ENCODE measurements around the gene CBLN1. TPM values are rescaled to one million over a fixed set of nuclear protein-coding genes. Genes with fewer than 3 reads are reported as not detected.

CBLN1 gene
- total and polyA plus RNA-seq, 2 donors (not counting 1 experiment from before 2014, with no cell fraction given) = not detected

GRCh38 chr16:49275050-49275730 is 6.4 kb downstream of the CBLN1 start:
- no peaks in the 10 kb centered on the region for H3K79me2 ChIP-seq (ENCODE audit: control insufficient read depth, insufficient read depth, low read length)
- no peak overlapping the region for H3K4me2 ChIP-seq (ENCODE audit: extremely low read depth, insufficient read depth, low read length)
- no peaks in the 10 kb centered on the region for H3K36me3 ChIP-seq (ENCODE audit: control insufficient read depth, insufficient read depth, low read length)
- no peak for DNase-seq (ENCODE audit: low read depth in 2 of 2)
- peaks cover 37% of the 10 kb centered on the region for H3K27me3 ChIP-seq (ENCODE audit: control insufficient read depth, insufficient read depth, low read length)
- H2AFZ ChIP-seq (ENCODE audit: low read length) = no peak overlapping the region
- H3K4me3 ChIP-seq (replicated peaks in 1 of 4; ENCODE audit: control extremely low read depth in 1 of 4, insufficient read depth in 1 of 4, low read depth in 3 of 4, low read length in 4 of 4) = no peak overlapping the region
- no peaks in the 10 kb centered on the region for H3K4me1 ChIP-seq (ENCODE audit: control insufficient read depth, extremely low read depth, insufficient read depth, low read length)
- no peaks in the 10 kb centered on the region for H4K20me1 ChIP-seq (ENCODE audit: control insufficient read depth, extremely low read depth, insufficient read depth, low read length)
- no peaks in the 10 kb centered on the region for H3K9me3 ChIP-seq (ENCODE audit: control insufficient read depth, insufficient read depth, low read depth, low read length)
- H3K27ac ChIP-seq (ENCODE audit: insufficient read depth, low read length) = no peak overlapping the region
- TF ChIP-seq EZH2 (IDR thresholded peaks at IDR 0.05; ENCODE audit: low read length, missing control alignments) (no peak), CTCF (conservative IDR thresholded peaks at IDR 0.05 in 1 of 2, IDR thresholded peaks at IDR 0.05 in 1 of 2; ENCODE audit: low read depth in 1 of 2, low read length in 2 of 2) (no peak)
- no peak overlapping the region for H3K9ac ChIP-seq (ENCODE audit: insufficient read depth, low read length)

- Histone ChIP-seq H4K20me1 (ENCODE audit: control insufficient read depth, extremely low read depth, insufficient read depth, low read length) (no peaks in the 10 kb centered on the region), H3K27ac (ENCODE audit: insufficient read depth, low read length) (no peak overlapping the region), H3K9me3 (ENCODE audit: control insufficient read depth, insufficient read depth, low read depth, low read length) (no peaks in the 10 kb centered on the region), H3K4me2 (ENCODE audit: extremely low read depth, insufficient read depth, low read length) (no peak overlapping the region), H3K4me1 (ENCODE audit: control insufficient read depth, extremely low read depth, insufficient read depth, low read length) (no peaks in the 10 kb centered on the region), H3K79me2 (ENCODE audit: control insufficient read depth, insufficient read depth, low read length) (no peaks in the 10 kb centered on the region), H3K4me3 (replicated peaks in 1 of 4; ENCODE audit: control extremely low read depth in 1 of 4, insufficient read depth in 1 of 4, low read depth in 3 of 4, low read length in 4 of 4) (no peak overlapping the region), H3K9ac (ENCODE audit: insufficient read depth, low read length) (no peak overlapping the region), H2AFZ (ENCODE audit: low read length) (no peak overlapping the region), H3K27me3 (ENCODE audit: control insufficient read depth, insufficient read depth, low read length) (peaks cover 32% of the 10 kb centered on the region), H3K36me3 (ENCODE audit: control insufficient read depth, insufficient read depth, low read length) (no peaks in the 10 kb centered on the region)
- no peak for TF ChIP-seq CTCF (conservative IDR thresholded peaks at IDR 0.05 in 1 of 2, IDR thresholded peaks at IDR 0.05 in 1 of 2; ENCODE audit: low read depth in 1 of 2, low read length in 2 of 2)
- TF ChIP-seq EZH2 (IDR thresholded peaks at IDR 0.05; ENCODE audit: low read length, missing control alignments) = no peak
- DNase-seq (ENCODE audit: low read depth in 2 of 2) = no peak
Measured at GRCh38 chr16:49274591-49274990, 7.0 kb downstream of the CBLN1 start.

GRCh38 chr16:49273771-49274170 is 7.9 kb downstream of the CBLN1 start:
- no peak overlapping the region for H3K27ac ChIP-seq (ENCODE audit: insufficient read depth, low read length)
- H3K36me3 ChIP-seq (ENCODE audit: control insufficient read depth, insufficient read depth, low read length) = no peaks in the 10 kb centered on the region
- no peaks in the 10 kb centered on the region for H3K79me2 ChIP-seq (ENCODE audit: control insufficient read depth, insufficient read depth, low read length)
- no peak overlapping the region for H2AFZ ChIP-seq (ENCODE audit: low read length)
- H3K9me3 ChIP-seq (ENCODE audit: control insufficient read depth, insufficient read depth, low read depth, low read length) = no peaks in the 10 kb centered on the region
- H3K9ac ChIP-seq (ENCODE audit: insufficient read depth, low read length) = no peak overlapping the region
- no peaks in the 10 kb centered on the region for H3K4me1 ChIP-seq (ENCODE audit: control insufficient read depth, extremely low read depth, insufficient read depth, low read length)
- H3K4me3 ChIP-seq (replicated peaks in 1 of 4; ENCODE audit: control extremely low read depth in 1 of 4, insufficient read depth in 1 of 4, low read depth in 3 of 4, low read length in 4 of 4) = no peak overlapping the region
- no peak for TF ChIP-seq CTCF (conservative IDR thresholded peaks at IDR 0.05 in 1 of 2, IDR thresholded peaks at IDR 0.05 in 1 of 2; ENCODE audit: low read depth in 1 of 2, low read length in 2 of 2)
- TF ChIP-seq EZH2 (IDR thresholded peaks at IDR 0.05; ENCODE audit: low read length, missing control alignments) = no peak
- no peaks in the 10 kb centered on the region for H4K20me1 ChIP-seq (ENCODE audit: control insufficient read depth, extremely low read depth, insufficient read depth, low read length)
- no peak for DNase-seq (ENCODE audit: low read depth in 2 of 2)
- peaks cover 24% of the 10 kb centered on the region for H3K27me3 ChIP-seq (ENCODE audit: control insufficient read depth, insufficient read depth, low read length)
- H3K4me2 ChIP-seq (ENCODE audit: extremely low read depth, insufficient read depth, low read length) = no peak overlapping the region

Data from fibroblast of lung (primary cell).